Activated naive CD8-positive, alpha-beta T cell treated with anti-CD3 and anti-CD28 coated beads for 36 hours (primary cell): ENCODE measurements around the gene TMEM167B. TPM values are rescaled to one million over a fixed set of nuclear protein-coding genes. Genes with fewer than 3 reads are reported as not detected.

Experiments used
- total RNA-seq, 2 experiments: library from RNA; stranded (reverse); gene quantifications; one replicate each; pipeline ENCODE4 v1.2.3, GENCODE V29; 2021

The TMEM167B gene
- total RNA-seq, 2 experiments from 2014 or later: 26.2 to 26.5 TPM

Other genes starting within 250 kb of the TMEM167B start
- gene AKNAD1, start 233.7 kb upstream of the TMEM167B start, total RNA-seq: not detected
- 1 to 10 TPM; 4.8 to 6.3 TPM for gene GPSM2, start 213.8 kb upstream of the TMEM167B start, total RNA-seq
- gene CLCC1, start 127.3 kb upstream of the TMEM167B start, total RNA-seq: 10 to 100 TPM; 15.8 to 17.5 TPM
- gene WDR47, start 48.7 kb upstream of the TMEM167B start, total RNA-seq: 1 to 10 TPM; 6.1 to 7.3 TPM
- gene TAF13, start 14.8 kb upstream of the TMEM167B start, total RNA-seq: 10 to 100 TPM; 32.3 to 34.2 TPM
- 1 to 10 TPM; 6.8 to 7.7 TPM for gene ELAPOR1, start 23.4 kb downstream of the TMEM167B start, total RNA-seq
- gene SARS1, start 123.2 kb downstream of the TMEM167B start, total RNA-seq: 100 to 1,000 TPM; 217 to 226 TPM
- 1 to 10 TPM; 2.6 TPM for gene CELSR2, start 158.8 kb downstream of the TMEM167B start, total RNA-seq
- 10 to 100 TPM; 10.7 to 12.2 TPM for gene PSRC1, start 192.4 kb downstream of the TMEM167B start, total RNA-seq
- not detected for gene MYBPHL, start 216.2 kb downstream of the TMEM167B start, total RNA-seq